Astrocyte (in vitro differentiated cells and primary cell): ENCODE results near the gene ETFB.

Source experiments
- CTCF ChIP-seq: IDR thresholded peaks from 2 replicates; pipeline ENCODE4 v1.5.1; 2011; ENCODE audit warnings: low read depth, mild to moderate bottlenecking, inconsistent platforms, low read length, moderate library complexity; ENCODE audit not compliant: insufficient read depth
- EZH2 ChIP-seq: IDR thresholded peaks from 2 replicates; pipeline ENCODE4 v1.6.1; 2012; ENCODE audit warnings: mild to moderate bottlenecking, low read length, inconsistent platforms; ENCODE audit not compliant: insufficient read depth

- no peak for TF ChIP-seq CTCF
- TF ChIP-seq EZH2, result no peak
Observed at GRCh38 chr19:51297406-51297805, 68.8 kb downstream of the ETFB start.
